Osteoblast (primary cell): ENCODE measurements around the gene IDE. TPM values are rescaled to one million over a fixed set of nuclear protein-coding genes. Genes with fewer than 3 reads are reported as not detected.
A peak's percentile ranks its signal among the peaks of the same experiment; 100 is the strongest.

Experiments
- DNase-seq: peaks from one replicate; pipeline ENCODE4 v3.0.0; 2011; ENCODE audit warnings: low spot score, mixed read lengths; ENCODE audit not compliant: insufficient read length; ENCODE audit errors: missing footprints
- H2AFZ ChIP-seq: 2 replicates; pipeline ENCODE4 v1.6.0; 2011; ENCODE audit warnings: mild to moderate bottlenecking, low read length
- H3K27ac ChIP-seq: 2 replicates; pipeline ENCODE4 v1.5.1; 2011; ENCODE audit warnings: mild to moderate bottlenecking, low read depth, low read length, moderate library complexity
- H3K27me3 ChIP-seq: 2 replicates; pipeline ENCODE4 v1.6.0; 2012; ENCODE audit warnings: mild to moderate bottlenecking, control low read depth, inconsistent platforms, low read length, moderate library complexity; ENCODE audit not compliant: insufficient read depth
- H3K36me3 ChIP-seq: 2 replicates; pipeline ENCODE4 v1.5.1; 2011; ENCODE audit warnings: mild to moderate bottlenecking, low read length, control low read depth, moderate library complexity; ENCODE audit not compliant: insufficient read depth
- H3K4me1 ChIP-seq: 2 replicates; pipeline ENCODE4 v1.5.1; 2011; ENCODE audit warnings: mild to moderate bottlenecking, low read length, control low read depth, moderate library complexity; ENCODE audit not compliant: insufficient read depth
- H3K4me2 ChIP-seq: 2 replicates; pipeline ENCODE4 v1.6.0; 2011; ENCODE audit warnings: mild to moderate bottlenecking, low read length; ENCODE audit not compliant: insufficient read depth
- H3K4me3 ChIP-seq: fragments of 200-600 bp; sonication (generic); 3 replicates; pipeline ENCODE4 v1.5.1; 2012; ENCODE audit warnings: mild to moderate bottlenecking, low read length, inconsistent platforms; ENCODE audit not compliant: insufficient read depth
- H3K79me2 ChIP-seq: 2 replicates; pipeline ENCODE4 v1.6.0; 2012; ENCODE audit warnings: mild to moderate bottlenecking, low read length, control low read depth, inconsistent platforms; ENCODE audit not compliant: insufficient read depth
- H3K9me3 ChIP-seq: 2 replicates; pipeline ENCODE4 v1.5.1; 2011; ENCODE audit warnings: low read depth, low read length, control low read depth
- H4K20me1 ChIP-seq: 2 replicates; pipeline ENCODE4 v1.6.0; 2012; ENCODE audit warnings: mild to moderate bottlenecking, low read length, control low read depth; ENCODE audit not compliant: insufficient read depth
- total RNA-seq: library from RNA; depleted of rRNA; stranded (reverse); fragments of >200 nt; gene quantifications from 2 replicates; pipeline ENCODE4 v1.2.3, GENCODE V29; 2012
- TF ChIP-seq, protein P1 (sequence below): IDR thresholded peaks from 2 replicates; pipeline ENCODE4 v1.5.1; 2011; ENCODE audit warnings: mild to moderate bottlenecking, low read depth, low read length, moderate library complexity; ENCODE audit errors: extremely low read depth

Gene IDE
- total RNA-seq, 1 donor, result 36.9 TPM

GRCh38 chr10:92598321-92598720 lies 24.4 kb upstream of the IDE start:
- no peak overlapping the region for H3K27ac ChIP-seq
- no peaks in the 10 kb centered on the region for H4K20me1 ChIP-seq
- no peak overlapping the region for H3K4me3 ChIP-seq
- H3K4me2 ChIP-seq, result no peak overlapping the region
- DNase-seq, result no peak
- no peaks in the 10 kb centered on the region for H3K27me3 ChIP-seq
- no peaks in the 10 kb centered on the region for H3K36me3 ChIP-seq
- no peaks in the 10 kb centered on the region for H3K9me3 ChIP-seq
- peaks cover 99% of the 10 kb centered on the region for H3K79me2 ChIP-seq
- no peak overlapping the region for H2AFZ ChIP-seq
- H3K4me1 ChIP-seq, result peaks cover 15% of the 10 kb centered on the region
- TF ChIP-seq, protein P1, sequence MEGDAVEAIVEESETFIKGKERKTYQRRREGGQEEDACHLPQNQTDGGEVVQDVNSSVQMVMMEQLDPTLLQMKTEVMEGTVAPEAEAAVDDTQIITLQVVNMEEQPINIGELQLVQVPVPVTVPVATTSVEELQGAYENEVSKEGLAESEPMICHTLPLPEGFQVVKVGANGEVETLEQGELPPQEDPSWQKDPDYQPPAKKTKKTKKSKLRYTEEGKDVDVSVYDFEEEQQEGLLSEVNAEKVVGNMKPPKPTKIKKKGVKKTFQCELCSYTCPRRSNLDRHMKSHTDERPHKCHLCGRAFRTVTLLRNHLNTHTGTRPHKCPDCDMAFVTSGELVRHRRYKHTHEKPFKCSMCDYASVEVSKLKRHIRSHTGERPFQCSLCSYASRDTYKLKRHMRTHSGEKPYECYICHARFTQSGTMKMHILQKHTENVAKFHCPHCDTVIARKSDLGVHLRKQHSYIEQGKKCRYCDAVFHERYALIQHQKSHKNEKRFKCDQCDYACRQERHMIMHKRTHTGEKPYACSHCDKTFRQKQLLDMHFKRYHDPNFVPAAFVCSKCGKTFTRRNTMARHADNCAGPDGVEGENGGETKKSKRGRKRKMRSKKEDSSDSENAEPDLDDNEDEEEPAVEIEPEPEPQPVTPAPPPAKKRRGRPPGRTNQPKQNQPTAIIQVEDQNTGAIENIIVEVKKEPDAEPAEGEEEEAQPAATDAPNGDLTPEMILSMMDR, result no peak

DNA sequence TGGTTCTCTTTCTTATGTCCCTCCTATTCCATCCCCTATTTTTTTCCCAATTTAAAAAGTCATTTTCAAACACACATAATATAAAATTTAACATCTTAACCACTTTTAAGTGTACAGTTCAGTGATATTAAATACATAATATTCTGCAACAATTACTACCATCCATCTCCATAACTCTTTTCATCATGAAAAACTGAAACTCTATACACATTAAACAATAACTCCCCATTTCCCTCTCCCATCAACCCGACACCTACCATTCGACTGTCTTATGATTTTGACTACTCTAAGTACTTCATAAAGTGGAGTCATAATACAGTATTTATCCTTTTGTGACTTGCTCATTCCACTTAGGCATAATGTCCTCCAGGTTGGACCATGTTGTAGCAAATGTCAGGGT lies 21.6 kb upstream of the IDE start:
- no peak overlapping the region for H3K27ac ChIP-seq
- no peak overlapping the region for H3K4me3 ChIP-seq
- H3K9me3 ChIP-seq, result no peaks in the 10 kb centered on the region
- TF ChIP-seq, protein P1, result no peak
- peaks cover 76% of the 10 kb centered on the region for H3K79me2 ChIP-seq
- peaks cover 24% of the 10 kb centered on the region for H3K4me1 ChIP-seq
- H3K36me3 ChIP-seq, result no peaks in the 10 kb centered on the region
- no peak for DNase-seq
- H4K20me1 ChIP-seq, result no peaks in the 10 kb centered on the region
- peak overlapping the region; percentile 18 for H3K4me2 ChIP-seq
- H2AFZ ChIP-seq, result peak overlapping the region; percentile 81
- H3K27me3 ChIP-seq, result no peaks in the 10 kb centered on the region

DNA sequence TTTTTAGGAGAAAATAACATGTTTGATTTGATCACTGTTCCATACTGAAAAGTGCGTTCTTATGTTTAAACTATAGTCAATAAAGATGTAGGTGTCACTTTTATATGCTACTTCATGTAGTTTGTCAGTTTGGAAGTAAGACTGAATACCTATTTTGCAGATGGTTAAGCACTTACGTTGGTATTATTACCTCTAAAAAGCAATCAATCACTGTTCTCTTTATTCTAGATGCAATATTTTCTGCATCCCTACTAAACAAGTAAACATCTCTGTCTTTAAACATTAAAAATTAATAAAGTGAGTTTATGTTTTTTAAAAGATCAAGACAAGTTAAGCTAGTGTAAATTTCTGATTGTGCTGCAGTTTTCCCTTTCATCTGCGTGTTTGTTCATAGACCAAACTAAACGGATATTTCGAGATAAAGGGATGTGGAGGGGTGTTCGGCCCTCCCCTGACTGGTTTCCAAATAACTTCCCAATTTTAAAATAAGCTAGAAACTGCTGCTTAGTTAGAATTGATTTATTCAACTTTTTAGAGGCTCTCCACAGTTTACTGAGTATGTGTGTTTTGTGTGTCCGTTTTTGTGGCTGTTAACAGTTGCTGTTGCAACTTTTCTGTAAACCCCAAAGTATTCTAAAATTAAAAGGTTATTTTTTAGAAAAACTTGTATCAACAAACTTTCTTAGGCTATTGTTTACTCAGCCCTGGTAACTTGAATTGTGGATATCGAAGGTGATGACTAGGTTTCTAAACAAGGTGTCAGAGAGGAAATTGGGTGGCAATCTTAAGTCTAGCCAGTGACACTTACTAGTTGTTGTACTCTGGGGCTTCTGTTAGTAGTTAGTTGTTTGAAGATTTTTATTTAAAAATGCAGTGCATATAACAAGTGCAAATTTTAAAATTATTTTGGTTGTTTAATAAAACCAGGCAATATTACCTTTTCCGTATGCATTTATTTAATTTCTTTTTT lies 20.0 kb upstream of the IDE start:
- Histone ChIP-seq H3K4me1 (peaks cover 24% of the 10 kb centered on the region), H3K9me3 (no peaks in the 10 kb centered on the region), H3K27me3 (no peaks in the 10 kb centered on the region), H4K20me1 (no peaks in the 10 kb centered on the region), H3K4me3 (peak overlapping the region; percentile 82), H3K4me2 (peak overlapping the region; percentile 77), H2AFZ (peak overlapping the region; percentile 84), H3K79me2 (peaks cover 60% of the 10 kb centered on the region), H3K36me3 (no peaks in the 10 kb centered on the region), H3K27ac (peak overlapping the region; percentile 87)
- TF ChIP-seq, protein P1, result no peak
- peak; percentile 39 for DNase-seq
